Upper lobe of left lung (tissue), 4 donors: ENCODE measurements around the gene ETNK1.

Source experiments
- EP300 ChIP-seq, 4 donors: sonication (generic); formaldehyde crosslinking; IDR thresholded peaks; one replicate each; pipeline ENCODE4 v1.5.1; 2017; ENCODE audit warnings: antibody characterized with exemption in 4 of 4, control low read depth in 2 of 4
- TF ChIP-seq, protein P1 (sequence below), 6 experiments: fragments of 450-650 bp in 4 of 6; fragments of 200-600 bp in 2 of 6; sonication (generic) in 2 of 6; IDR thresholded peaks; one replicate each; pipeline ENCODE4 v1.5.1; 2016 to 2019; ENCODE audit warnings: antibody characterized with exemption in 6 of 6

DNA sequence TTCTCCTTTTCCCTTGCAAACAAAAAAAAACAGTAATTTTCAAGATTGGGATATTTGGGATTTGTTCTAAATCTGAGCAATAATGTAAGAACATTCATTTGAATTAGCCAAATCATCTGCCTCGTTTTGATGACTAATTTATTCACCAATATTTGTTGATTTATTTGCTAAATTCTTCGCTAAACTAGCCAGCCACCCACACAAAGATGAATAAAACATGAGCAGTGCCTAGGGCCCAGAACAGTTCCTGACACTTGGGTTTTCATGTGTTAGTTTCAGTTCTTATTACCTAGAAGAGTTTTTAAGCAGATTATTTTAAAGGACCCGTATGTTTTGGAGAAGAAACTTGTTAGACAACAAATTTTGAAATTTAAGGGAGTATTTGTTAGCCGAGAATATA is 1.4 kb downstream of the ETNK1 start:
- TF ChIP-seq, protein P1, sequence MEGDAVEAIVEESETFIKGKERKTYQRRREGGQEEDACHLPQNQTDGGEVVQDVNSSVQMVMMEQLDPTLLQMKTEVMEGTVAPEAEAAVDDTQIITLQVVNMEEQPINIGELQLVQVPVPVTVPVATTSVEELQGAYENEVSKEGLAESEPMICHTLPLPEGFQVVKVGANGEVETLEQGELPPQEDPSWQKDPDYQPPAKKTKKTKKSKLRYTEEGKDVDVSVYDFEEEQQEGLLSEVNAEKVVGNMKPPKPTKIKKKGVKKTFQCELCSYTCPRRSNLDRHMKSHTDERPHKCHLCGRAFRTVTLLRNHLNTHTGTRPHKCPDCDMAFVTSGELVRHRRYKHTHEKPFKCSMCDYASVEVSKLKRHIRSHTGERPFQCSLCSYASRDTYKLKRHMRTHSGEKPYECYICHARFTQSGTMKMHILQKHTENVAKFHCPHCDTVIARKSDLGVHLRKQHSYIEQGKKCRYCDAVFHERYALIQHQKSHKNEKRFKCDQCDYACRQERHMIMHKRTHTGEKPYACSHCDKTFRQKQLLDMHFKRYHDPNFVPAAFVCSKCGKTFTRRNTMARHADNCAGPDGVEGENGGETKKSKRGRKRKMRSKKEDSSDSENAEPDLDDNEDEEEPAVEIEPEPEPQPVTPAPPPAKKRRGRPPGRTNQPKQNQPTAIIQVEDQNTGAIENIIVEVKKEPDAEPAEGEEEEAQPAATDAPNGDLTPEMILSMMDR (IDR thresholded peaks at IDR 0.05), result no peak
- TF ChIP-seq EP300 (IDR thresholded peaks at IDR 0.05), result no peak
